IMR-90 (cell line): ENCODE results near the gene HOXC5. TPM values are rescaled to one million over a fixed set of nuclear protein-coding genes. Genes with fewer than 3 reads are reported as not detected.
A peak's percentile ranks its signal among the peaks of the same experiment; 100 is the strongest.

Experiments used
- ATAC-seq: fragments of 200-7000 bp; cut with Tn5 transposase; 2 replicates; pipeline ENCODE4 v1.9.1; 2020; ENCODE audit warnings: low read depth, mild to moderate bottlenecking, moderate library complexity
- BruUV-seq: library from RNA; stranded (reverse); fragments of 400-500 nt; replicated peaks from 2 replicates; lab custom pipeline; 2021; lab: Mats Ljungman, UMichigan
- CTCF ChIA-PET: fragments of 300-600 bp; formaldehyde crosslinking; extraction: SDS; loops from one replicate; lab custom pipeline; 2021; ENCODE audit warnings: antibody characterized with exemption; lab: Yijun Ruan, JAX
- POLR2A ChIA-PET: fragments of 300-600 bp; sonication (Branson Sonifier 250); formaldehyde crosslinking; loops from one replicate; lab custom pipeline; 2022; ENCODE audit warnings: antibody characterized with exemption; ENCODE audit not compliant: unreplicated experiment; lab: Charles Lee
- DNase-seq: peaks from one replicate; pipeline ENCODE4 v3.0.0; 2013
- H2AFZ ChIP-seq: replicated peaks from 2 replicates; pipeline ENCODE3; 2013; ENCODE audit warnings: low read length, mild to moderate bottlenecking; ENCODE audit not compliant: poor library complexity
- H2AK5ac ChIP-seq: 2 replicates; pipeline ENCODE4 v1.6.1; 2013; ENCODE audit warnings: low read depth, low read length, inconsistent platforms
- H2AK9ac ChIP-seq: replicated peaks from 2 replicates; pipeline ENCODE3; 2013; ENCODE audit warnings: mild to moderate bottlenecking, low read depth, low read length, moderate library complexity; ENCODE audit not compliant: poor library complexity
- H2BK120ac ChIP-seq: 2 replicates; pipeline ENCODE4 v1.6.1; 2013; ENCODE audit warnings: low read depth, low read length, inconsistent platforms
- H2BK15ac ChIP-seq: 3 replicates; pipeline ENCODE4 v1.6.1; 2013; ENCODE audit warnings: low read depth, low read length, inconsistent platforms
- H2BK20ac ChIP-seq: 2 replicates; pipeline ENCODE4 v1.6.1; 2013; ENCODE audit warnings: low read depth, mild to moderate bottlenecking, inconsistent platforms, low read length, moderate library complexity
- H2BK5ac ChIP-seq: 2 replicates; pipeline ENCODE4 v1.6.1; 2013; ENCODE audit warnings: mild to moderate bottlenecking, low read depth, low read length, inconsistent platforms; ENCODE audit not compliant: poor library complexity, severe bottlenecking
- H3K14ac ChIP-seq: replicated peaks from 2 replicates; pipeline ENCODE4 v1.6.1; 2013; ENCODE audit warnings: low read depth, low read length, inconsistent platforms
- H3K18ac ChIP-seq: 2 replicates; pipeline ENCODE4 v1.6.1; 2013; ENCODE audit warnings: low read depth, low read length, control low read depth
- H3K23ac ChIP-seq: 2 replicates; pipeline ENCODE4 v1.6.1; 2013; ENCODE audit warnings: low read depth, low read length, inconsistent platforms
- H3K27ac ChIP-seq: 2 replicates; pipeline ENCODE4 v1.5.1; 2013; ENCODE audit warnings: mild to moderate bottlenecking, control low read depth, low read length; ENCODE audit not compliant: insufficient read depth
- H3K27me3 ChIP-seq: 2 replicates; pipeline ENCODE4 v1.6.1; 2013; ENCODE audit warnings: low read length; ENCODE audit not compliant: control insufficient read depth, insufficient read depth
- H3K36me3 ChIP-seq: 2 replicates; pipeline ENCODE4 v1.6.1; 2013; ENCODE audit warnings: low read length, mixed read lengths; ENCODE audit not compliant: control insufficient read depth, insufficient read depth
- H3K4ac ChIP-seq: 2 replicates; pipeline ENCODE4 v1.6.1; 2013; ENCODE audit warnings: low read depth, low read length, inconsistent platforms
- H3K4me1 ChIP-seq: 2 replicates; pipeline ENCODE4 v1.6.1; 2013; ENCODE audit warnings: low read length, mixed read lengths; ENCODE audit not compliant: control insufficient read depth, insufficient read depth
- H3K4me2 ChIP-seq: 2 replicates; pipeline ENCODE4 v1.6.1; 2013; ENCODE audit warnings: low read depth, mild to moderate bottlenecking, control low read depth, low read length, moderate library complexity
- H3K4me3 ChIP-seq: 2 replicates; pipeline ENCODE4 v1.5.1; 2013; ENCODE audit warnings: low read depth, mild to moderate bottlenecking, control low read depth, low read length, moderate library complexity; ENCODE audit not compliant: insufficient read depth
- H3K56ac ChIP-seq: 2 replicates; pipeline ENCODE4 v1.6.1; 2013; ENCODE audit warnings: low read length, inconsistent platforms; ENCODE audit not compliant: insufficient read depth; ENCODE audit errors: extremely low read depth
- H3K79me1 ChIP-seq, 2 experiments: 2 replicates each; pipeline ENCODE4 v1.6.1; 2013; ENCODE audit warnings: low read length in 2 of 2, inconsistent platforms in 1 of 2, low read depth in 1 of 2
- H3K9ac ChIP-seq: 2 replicates; pipeline ENCODE4 v1.6.1; 2013; ENCODE audit warnings: low read depth, low read length, control low read depth
- H3K9me1 ChIP-seq: 2 replicates; pipeline ENCODE4 v1.6.1; 2013; ENCODE audit warnings: low read length, inconsistent platforms; ENCODE audit not compliant: insufficient read depth
- H3K9me3 ChIP-seq: 2 replicates; pipeline ENCODE4 v1.6.1; 2013; ENCODE audit warnings: low read length; ENCODE audit not compliant: control insufficient read depth, insufficient read depth
- H4K20me1 ChIP-seq: 2 replicates; pipeline ENCODE4 v1.6.1; 2013; ENCODE audit warnings: low read length, inconsistent platforms; ENCODE audit not compliant: insufficient read depth
- H4K5ac ChIP-seq: 2 replicates; pipeline ENCODE4 v1.6.1; 2013; ENCODE audit warnings: mild to moderate bottlenecking, low read depth, low read length, control low read depth
- H4K8ac ChIP-seq, 2 experiments: 2 replicates each; pipeline ENCODE4 v1.6.1; 2013; ENCODE audit warnings: low read depth in 2 of 2, low read length in 2 of 2, control low read depth in 1 of 2, inconsistent platforms in 1 of 2
- H4K91ac ChIP-seq: 2 replicates; pipeline ENCODE4 v1.6.1; 2013; ENCODE audit warnings: low read depth, low read length, inconsistent platforms; ENCODE audit not compliant: insufficient read depth
- BHLHE40 ChIP-seq: fragments of 150-350 bp; IDR thresholded peaks from 2 replicates; pipeline ENCODE4 v1.6.1; 2016; ENCODE audit warnings: mild to moderate bottlenecking, low read depth, low read length
- CEBPB ChIP-seq: IDR thresholded peaks from 2 replicates; pipeline ENCODE4 v1.6.1; 2012; ENCODE audit warnings: low read depth, low read length, improper control_type of control experiment
- CHD1 ChIP-seq: IDR thresholded peaks from 2 replicates; pipeline ENCODE4 v1.6.1; 2012; ENCODE audit warnings: low read depth, low read length, improper control_type of control experiment
- ELK1 ChIP-seq: fragments of 150-350 bp; IDR thresholded peaks from 2 replicates; pipeline ENCODE4 v1.6.1; 2016; ENCODE audit warnings: low read depth, mild to moderate bottlenecking, low read length, moderate library complexity, borderline replicate concordance
- MAFK ChIP-seq: IDR thresholded peaks from 2 replicates; pipeline ENCODE4 v1.6.1; 2012; ENCODE audit warnings: low read depth, low read length, improper control_type of control experiment
- MAZ ChIP-seq: IDR thresholded peaks from 2 replicates; pipeline ENCODE4 v1.6.1; 2012; ENCODE audit warnings: low read depth, mild to moderate bottlenecking, low read length, improper control_type of control experiment, moderate library complexity, borderline replicate concordance
- NFE2L2 ChIP-seq: fragments of 150-350 bp; IDR thresholded peaks from 2 replicates; pipeline ENCODE4 v1.6.1; 2016; ENCODE audit warnings: low read depth, mild to moderate bottlenecking, low read length
- POLR2A ChIP-seq: IDR thresholded peaks from 2 replicates; pipeline ENCODE4 v1.6.1; 2012; ENCODE audit warnings: mild to moderate bottlenecking, low read depth, low read length
- RAD21 ChIP-seq: IDR thresholded peaks from 2 replicates; pipeline ENCODE4 v1.6.1; 2012; ENCODE audit warnings: low read length, improper control_type of control experiment
- RCOR1 ChIP-seq: IDR thresholded peaks from 2 replicates; pipeline ENCODE4 v1.6.1; 2012; ENCODE audit warnings: mild to moderate bottlenecking, low read length, improper control_type of control experiment; ENCODE audit not compliant: insufficient replicate concordance
- RFX5 ChIP-seq: IDR thresholded peaks from 2 replicates; pipeline ENCODE4 v1.8.0; 2012; ENCODE audit warnings: low read depth, mild to moderate bottlenecking, low read length, moderate library complexity
- SMC3 ChIP-seq: fragments of 150-350 bp; IDR thresholded peaks from 2 replicates; pipeline ENCODE4 v1.6.1; 2016; ENCODE audit warnings: low read depth, mild to moderate bottlenecking, antibody characterized with exemption, low read length, moderate library complexity
- USF2 ChIP-seq: fragments of 150-350 bp; IDR thresholded peaks from 2 replicates; pipeline ENCODE4 v1.6.1; 2017; ENCODE audit warnings: mild to moderate bottlenecking, antibody characterized with exemption, low read length, low read depth
- WGBS, 2 experiments: methylation state at CpG; one replicate each; pipeline versions ENCODE4 v1.1.5 to v1.1.7; 2013; ENCODE audit warnings: missing lambda C conversion rate in 2 of 2; ENCODE audit not compliant: insufficient read length in 1 of 2; ENCODE audit errors: extremely low coverage in 2 of 2; 5-methylcytosine and 5-hydroxymethylcytosine counted together
- dilution Hi-C: fragments of 300-500 bp; cut with HindIII; formaldehyde crosslinking; loops from one replicate; pipeline ENCODE4 v1.14.3; 2018; ENCODE audit warnings: low sequenced_read_pairs; ENCODE audit not compliant: unreplicated experiment
- in situ Hi-C: fragments of 300-500 bp; cut with MboI; formaldehyde crosslinking; loops from 3 replicates; pipeline ENCODE4 v1.14.3; 2019; ENCODE audit warnings: low sequenced_read_pairs, inconsistent platforms, mixed read lengths
- intact Hi-C: fragments of 100-400 bp; cut with micrococcal nuclease; formaldehyde crosslinking; loops from 2 replicates; pipeline ENCODE4 v1.10.0; 2022
- polyA plus RNA-seq, 3 experiments: library from polyadenylated mRNA; depleted of rRNA; stranded (reverse); fragments of >200 nt; gene quantifications; 2 replicates each; pipeline ENCODE4 v1.2.3, GENCODE V29; 2012; ENCODE audit warnings: low replicate concordance in 1 of 3
- total RNA-seq: library from RNA; depleted of rRNA; stranded (reverse); fragments of >200 nt; gene quantifications from 2 replicates; pipeline ENCODE4 v1.2.3, GENCODE V29; 2012
- TF ChIP-seq, protein P1 (sequence below): conservative IDR thresholded peaks from 2 replicates; pipeline ENCODE4 v1.5.1; 2012; ENCODE audit warnings: mild to moderate bottlenecking, low read depth, low read length, improper control_type of control experiment

Gene HOXC5
- total and polyA plus RNA-seq, 2 of the 4 experiments (the other 2 are of a cell fraction), result not detected

GRCh38 chr12:53984901-53985691 is 47.8 kb upstream of the HOXC5 start, which contains the start of gene HOXC10:
Gene HOXC10 (plus strand): TSS chr12:53985146. CDS start chr12:53985260, 114 bp downstream.
- ATAC-seq (0 out of 2 replicates have a peak, but pooled peaks have one; percentile 27), DNase-seq (peak; percentile 75)
- H3K36me3 ChIP-seq, result no peaks in the 10 kb centered on the region
- no peak within 1 kb of the TSS for H2BK20ac ChIP-seq
- peak within 1 kb of the TSS; percentile 39 for H2AFZ ChIP-seq
- no peak within 1 kb of the TSS for H3K14ac ChIP-seq
- dilution Hi-C loops, result no loop called here
- BruUV-seq, result no TSS peak
- 2% methylated on average over 13 of the region's 55 CpGs; no CpG with 5 or more reads in 1 of the 2 experiments for WGBS, 2 experiments
- no peak within 1 kb of the TSS for H3K4me2 ChIP-seq
- no peak within 1 kb of the TSS for H3K56ac ChIP-seq
- no peaks in the 10 kb centered on the region for H4K20me1 ChIP-seq
- H3K4me3 ChIP-seq, result no peak within 1 kb of the TSS
- no peak within 1 kb of the TSS for H4K91ac ChIP-seq
- H4K5ac ChIP-seq, result no peak within 1 kb of the TSS
- H3K4me1 ChIP-seq, result 0 out of 2 replicates have a peak, but pooled peaks cover 2% of the 10 kb centered on the region
- H2BK15ac ChIP-seq, result no peak within 1 kb of the TSS
- no peak within 1 kb of the TSS for H2AK5ac ChIP-seq
- no peak within 1 kb of the TSS for H2AK9ac ChIP-seq
- no peak within 1 kb of the TSS for H4K8ac ChIP-seq
- no peaks in the 10 kb centered on the region for H3K9me1 ChIP-seq
- no peak within 1 kb of the TSS for H2BK5ac ChIP-seq
- H3K9ac ChIP-seq, result no peak within 1 kb of the TSS
- H3K4ac ChIP-seq, result no peak within 1 kb of the TSS
- in situ Hi-C loops, result no loop called here
- no peak within 1 kb of the TSS for H3K27ac ChIP-seq
- intact Hi-C loops, result loop anchor here (5.0 kb wide), 1 partner anchor 218 kb away; no protein-coding TSS in a partner anchor
- no peak within 1 kb of the TSS; the same call in 1 of the 2 replicates for H3K23ac ChIP-seq
- ChIA-PET POLR2A (no interaction called here), CTCF (interaction anchor here (0.6 to 1.3 kb wide), 4 partner anchors 15 to 241 kb away, joined by 3 to 9 read pairs (median 4); partner anchors contain the start of gene HOXC9)
- peaks cover 6% of the 10 kb centered on the region for H3K9me3 ChIP-seq
- no peak within 1 kb of the TSS for H3K18ac ChIP-seq
- H2BK120ac ChIP-seq, result no peak within 1 kb of the TSS
- no peaks in the 10 kb centered on the region for H3K79me1 ChIP-seq
- H3K27me3 ChIP-seq, result peaks cover 94% of the 10 kb centered on the region
- TF ChIP-seq NFE2L2 (no peak), RFX5 (no peak), MAZ (peak; percentile 22; the same call in 1 of the 2 replicates), USF2 (peak; percentile 81), POLR2A (no peak), MAFK (no peak), BHLHE40 (no peak), CHD1 (no peak), RAD21 (peak; percentile 64), ELK1 (no peak), CEBPB (no peak), RCOR1 (no peak), SMC3 (peak; percentile 22; the same call in 1 of the 2 replicates)
- TF ChIP-seq, protein P1, sequence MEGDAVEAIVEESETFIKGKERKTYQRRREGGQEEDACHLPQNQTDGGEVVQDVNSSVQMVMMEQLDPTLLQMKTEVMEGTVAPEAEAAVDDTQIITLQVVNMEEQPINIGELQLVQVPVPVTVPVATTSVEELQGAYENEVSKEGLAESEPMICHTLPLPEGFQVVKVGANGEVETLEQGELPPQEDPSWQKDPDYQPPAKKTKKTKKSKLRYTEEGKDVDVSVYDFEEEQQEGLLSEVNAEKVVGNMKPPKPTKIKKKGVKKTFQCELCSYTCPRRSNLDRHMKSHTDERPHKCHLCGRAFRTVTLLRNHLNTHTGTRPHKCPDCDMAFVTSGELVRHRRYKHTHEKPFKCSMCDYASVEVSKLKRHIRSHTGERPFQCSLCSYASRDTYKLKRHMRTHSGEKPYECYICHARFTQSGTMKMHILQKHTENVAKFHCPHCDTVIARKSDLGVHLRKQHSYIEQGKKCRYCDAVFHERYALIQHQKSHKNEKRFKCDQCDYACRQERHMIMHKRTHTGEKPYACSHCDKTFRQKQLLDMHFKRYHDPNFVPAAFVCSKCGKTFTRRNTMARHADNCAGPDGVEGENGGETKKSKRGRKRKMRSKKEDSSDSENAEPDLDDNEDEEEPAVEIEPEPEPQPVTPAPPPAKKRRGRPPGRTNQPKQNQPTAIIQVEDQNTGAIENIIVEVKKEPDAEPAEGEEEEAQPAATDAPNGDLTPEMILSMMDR, result peak; percentile 61
